Measurements from ENCODE around the gene INPP5F.
A peak's percentile ranks its signal among the peaks of the same experiment; 100 is the strongest.
"Not testable (repeated sequence)": the region's sequence is repeated elsewhere in the genome, so short reads cannot be mapped to it uniquely, and the experiment has no call there.

The INPP5F gene

GRCh38 chr10:119776536-119776935 lies 50.7 kb downstream of the INPP5F start:
- DNase-seq: no peak

DNA sequence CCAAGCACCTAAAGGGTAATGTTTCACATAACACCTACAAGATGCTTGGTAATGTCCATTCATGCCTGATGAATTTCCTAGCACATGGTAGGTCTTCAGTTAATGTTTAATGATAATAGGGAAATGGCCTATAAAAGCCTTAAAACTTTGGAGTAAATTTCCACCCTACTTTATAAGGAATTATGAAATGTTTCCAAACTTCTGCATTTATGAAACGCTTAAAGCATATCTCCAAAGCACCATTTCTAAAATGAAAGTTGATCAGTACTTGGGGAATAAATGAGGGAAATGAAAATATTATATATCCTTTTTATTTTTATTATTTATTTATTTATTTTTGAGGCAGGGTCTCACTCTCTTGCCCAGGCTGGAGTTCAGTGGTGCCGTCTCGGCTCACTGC lies 51.8 kb downstream of the INPP5F start:
- DNase-seq: no peak

- no peak for DNase-seq
Measured at GRCh38 chr10:119778776-119779445, 53.1 kb downstream of the INPP5F start.

GRCh38 chr10:119780879-119781480 lies 55.1 kb downstream of the INPP5F start:
- no peak for DNase-seq

DNA sequence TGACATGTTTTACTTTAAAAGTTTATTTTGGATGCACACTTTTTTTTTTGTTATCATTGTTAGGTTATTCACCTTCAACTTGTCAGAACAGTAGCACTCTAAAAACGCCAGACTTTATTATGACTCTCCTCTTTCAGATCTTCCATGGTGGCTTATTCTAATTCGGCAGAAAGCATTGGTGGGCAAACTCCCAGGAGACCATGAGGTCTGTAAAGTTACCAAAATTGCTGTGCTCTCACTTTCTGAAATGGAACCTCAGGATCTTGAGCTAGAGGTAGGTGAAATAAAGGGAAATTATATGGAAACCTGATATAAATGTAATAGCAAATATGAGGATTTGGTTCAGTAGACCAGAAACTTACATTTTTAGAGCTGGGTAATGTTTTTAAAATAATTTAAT lies 55.6 kb downstream of the INPP5F start:
- no peak for DNase-seq

- DNase-seq: no peak
Measured at GRCh38 chr10:119782981-119783664, 57.3 kb downstream of the INPP5F start.

- no peak for DNase-seq
Measured at GRCh38 chr10:119783665-119784027, 57.8 kb downstream of the INPP5F start.

DNA sequence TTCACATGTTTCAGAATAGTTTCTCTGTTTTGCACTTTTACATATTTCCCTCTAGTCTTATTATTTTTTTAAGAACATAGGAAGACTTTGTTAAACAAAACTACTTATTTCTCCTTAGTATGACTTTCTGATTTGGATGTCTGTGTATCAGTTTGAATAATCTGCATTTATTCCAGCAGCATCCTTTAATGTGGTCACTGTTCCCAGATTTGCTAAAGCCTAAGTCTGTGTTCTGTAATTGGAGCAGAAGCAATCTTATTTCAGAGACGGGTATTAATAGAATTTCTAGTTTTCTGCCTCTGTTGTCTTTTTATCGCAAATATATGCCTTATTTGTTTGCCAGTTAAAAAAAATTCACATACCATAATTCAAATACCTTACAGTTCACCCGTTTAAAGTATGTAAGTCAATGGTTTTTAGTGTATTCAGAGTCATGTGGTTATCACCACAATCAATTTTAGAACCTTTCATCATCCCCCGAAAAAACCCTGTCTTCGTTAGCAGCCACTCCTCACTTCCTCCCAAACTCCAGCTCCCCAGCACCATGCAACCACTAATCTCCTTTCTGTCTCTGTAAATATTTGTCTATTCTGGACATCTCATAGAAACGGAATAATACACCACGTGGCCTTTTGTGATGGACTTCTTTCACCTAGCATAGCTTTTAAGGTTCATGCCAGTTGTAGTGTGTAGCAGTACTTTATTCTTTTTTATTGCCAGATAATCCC lies 58.7 kb downstream of the INPP5F start:
- no peak for DNase-seq

GRCh38 chr10:119786117-119786769 lies 60.4 kb downstream of the INPP5F start:
- peak in 3 of 56 donors; percentile 1 to 31 (median 3) for DNase-seq

- not testable (repeated sequence) for DNase-seq
Measured at GRCh38 chr10:119795101-119795500, 69.3 kb downstream of the INPP5F start.

DNA sequence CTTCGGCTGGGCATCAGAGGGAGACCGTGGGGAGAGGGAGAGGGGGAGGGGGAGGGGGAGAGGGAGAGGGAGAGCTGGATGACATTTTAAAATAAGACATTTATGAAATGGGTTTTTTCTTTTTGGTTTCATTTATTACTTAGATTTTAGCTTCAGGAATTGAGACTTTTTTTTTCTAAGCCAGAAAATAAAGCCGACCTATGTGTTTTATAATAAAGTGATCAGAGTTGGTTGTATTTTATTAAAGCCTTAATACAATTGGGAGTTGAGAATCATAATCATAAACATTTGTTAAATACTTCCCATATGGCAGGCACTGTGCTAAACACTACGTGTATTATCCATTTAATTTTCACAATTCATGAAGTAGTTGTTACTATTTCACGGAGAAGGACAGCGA lies 70.2 kb downstream of the INPP5F start:
- DNase-seq: no peak

DNA sequence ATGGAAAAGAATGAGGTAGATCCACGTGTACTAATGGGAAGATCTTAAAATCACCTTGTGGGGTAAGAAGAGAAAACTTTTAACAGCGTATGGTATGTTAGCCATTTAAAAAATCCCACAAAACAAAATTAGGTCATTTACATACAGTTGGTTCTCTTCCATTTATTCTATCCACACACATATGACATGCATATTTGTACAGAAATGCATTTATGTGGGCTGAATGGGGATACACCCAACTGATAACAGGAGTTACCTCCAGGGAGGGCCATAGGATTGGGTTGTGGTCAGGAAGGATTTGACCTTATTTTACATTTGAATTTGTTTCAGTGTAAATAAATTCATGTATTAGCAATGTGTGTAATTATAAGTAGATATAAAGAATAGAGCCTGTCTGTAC lies 75.3 kb downstream of the INPP5F start:
- DNase-seq: no peak

DNA sequence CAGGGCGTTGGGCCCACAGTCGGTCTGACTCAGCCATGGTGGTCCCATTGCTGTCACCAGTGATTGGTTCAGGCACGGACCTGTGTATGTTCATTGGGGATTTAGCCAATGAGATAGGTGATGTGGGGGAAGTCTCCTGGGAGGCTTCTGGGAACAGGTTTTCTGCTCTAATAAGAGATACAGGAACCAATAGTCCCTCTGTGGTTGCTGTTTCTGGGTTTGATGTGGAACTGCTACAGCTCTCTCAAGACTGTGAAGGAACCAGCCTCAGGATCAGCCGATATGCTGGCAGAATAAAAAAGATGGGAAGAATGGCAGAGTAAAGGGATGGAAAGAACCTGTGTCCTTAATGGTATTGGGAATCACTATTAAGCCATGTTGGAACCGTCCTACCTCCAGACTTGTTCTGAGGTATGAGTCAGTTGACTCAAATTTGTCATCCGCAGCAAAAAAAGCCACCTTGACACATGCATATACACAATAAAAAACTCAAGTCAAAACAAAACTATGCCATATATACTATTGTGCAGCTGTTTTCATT lies 76.2 kb downstream of the INPP5F start:
- DNase-seq: no peak

DNA sequence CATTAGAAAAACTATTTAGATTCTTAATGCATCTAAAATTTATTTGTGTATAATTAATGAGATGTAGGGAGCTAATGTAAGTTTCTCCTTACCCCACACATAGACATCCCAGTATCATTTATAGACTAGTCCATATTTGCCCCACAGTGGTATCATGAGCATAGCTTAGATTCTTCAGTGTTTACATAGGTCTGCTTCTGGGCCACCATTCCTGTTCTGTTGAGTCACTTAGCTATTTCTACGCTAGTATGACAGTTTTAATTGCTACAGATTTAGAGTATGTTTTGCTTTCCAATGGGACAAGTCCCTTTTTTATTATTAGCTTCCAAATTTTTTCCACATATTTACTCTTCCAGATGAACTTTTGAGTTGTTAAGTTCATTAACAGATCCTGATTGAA lies 77.4 kb downstream of the INPP5F start:
- no peak for DNase-seq

DNA sequence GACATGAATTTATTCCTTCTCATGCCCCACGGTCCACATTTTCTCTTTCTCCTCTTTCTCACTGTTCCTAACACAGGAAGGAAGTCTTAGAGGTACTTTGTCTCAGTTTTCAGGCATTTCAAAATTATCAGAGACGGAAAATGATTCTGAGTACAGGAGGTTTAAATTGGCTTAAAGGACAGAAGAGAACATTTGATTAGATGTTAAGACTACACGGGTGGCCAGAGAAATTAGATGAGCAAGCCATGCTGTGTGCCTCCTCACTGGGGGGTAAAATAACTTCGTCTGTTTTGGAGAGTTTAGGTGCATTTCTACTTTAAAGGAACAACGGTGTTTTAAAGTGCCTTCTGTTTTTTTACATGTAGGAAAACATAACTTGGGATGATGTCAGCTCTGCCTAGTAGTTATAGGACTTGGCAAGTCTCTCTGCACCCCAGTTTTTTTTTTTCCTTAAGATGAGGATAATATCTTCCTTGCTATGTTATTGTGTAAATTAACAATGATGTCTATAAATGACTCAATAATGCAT lies 79.9 kb downstream of the INPP5F start:
- DNase-seq: no peak

GRCh38 chr10:119806334-119807130 lies 80.7 kb downstream of the INPP5F start:
- DNase-seq: no peak

GRCh38 chr10:119807960-119808697 lies 82.3 kb downstream of the INPP5F start:
- no peak for DNase-seq

GRCh38 chr10:119811122-119811521 lies 85.3 kb downstream of the INPP5F start:
- DNase-seq: no peak

- DNase-seq: no peak
Measured at GRCh38 chr10:119812684-119813083, 86.8 kb downstream of the INPP5F start.

DNA sequence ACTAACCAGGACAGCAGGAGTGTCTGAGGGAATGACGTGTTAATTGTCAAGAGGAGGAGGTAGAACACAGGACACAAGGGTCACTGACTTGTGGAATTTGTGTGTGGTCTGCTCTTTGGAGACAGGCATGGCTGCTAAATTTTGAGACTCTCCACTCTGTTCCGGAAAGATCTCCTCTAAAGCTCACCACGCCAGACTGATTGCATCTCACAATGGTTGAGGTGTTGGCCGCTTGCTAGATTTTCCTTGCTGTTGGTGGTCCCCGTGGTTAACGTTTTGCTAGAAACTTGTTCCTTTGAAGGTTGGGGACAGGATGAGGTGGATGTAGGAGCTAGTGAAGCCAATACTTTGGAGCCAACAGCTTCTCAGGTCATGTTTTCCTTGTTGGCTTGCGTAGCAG lies 89.8 kb downstream of the INPP5F start:
- no peak for DNase-seq
